H1 (cell line): ENCODE measurements around the gene SPOCK1. TPM values are rescaled to one million over a fixed set of nuclear protein-coding genes. Genes with fewer than 3 reads are reported as not detected.

Experiments used
- polyA plus RNA-seq, 7 experiments: library from polyadenylated mRNA; depleted of rRNA in 3 of 7; stranded (reverse) in 5 of 7; unstranded in 2 of 7; fragments of >200 nt in 5 of 7; fragments of 200-250 nt in 2 of 7; gene quantifications; 1 replicate in 5 of 7; 2 replicates in 1 of 7; 4 replicates in 1 of 7; pipeline versions ENCODE4 v1.2.1 to v1.2.3, GENCODE V29; 2011 to 2013; ENCODE audit warnings: missing spikeins in 2 of 7, mixed read lengths in 2 of 7
- total RNA-seq: library from RNA; stranded (reverse); fragmentation: NEBNext Ultra II Directional; extraction: Animal tissue kit (Norgen Biotek cat#: 25700); gene quantifications from 2 replicates; pipeline ENCODE4 v1.2.1, GENCODE V29; 2021
- TF ChIP-seq, protein P1 (sequence below): fragments of 300-600 bp; sonication (generic); IDR thresholded peaks from 2 replicates; pipeline ENCODE4 v1.7.1; 2012; ENCODE audit warnings: low read length, moderate library complexity, mild to moderate bottlenecking, inconsistent platforms; ENCODE audit not compliant: insufficient replicate concordance

SPOCK1 gene
- total and polyA plus RNA-seq, 2 of the 8 experiments (the other 6 are each of a cell fraction or from before 2014, with no cell fraction given), result 6.9 to 18.1 TPM

- TF ChIP-seq, protein P1, sequence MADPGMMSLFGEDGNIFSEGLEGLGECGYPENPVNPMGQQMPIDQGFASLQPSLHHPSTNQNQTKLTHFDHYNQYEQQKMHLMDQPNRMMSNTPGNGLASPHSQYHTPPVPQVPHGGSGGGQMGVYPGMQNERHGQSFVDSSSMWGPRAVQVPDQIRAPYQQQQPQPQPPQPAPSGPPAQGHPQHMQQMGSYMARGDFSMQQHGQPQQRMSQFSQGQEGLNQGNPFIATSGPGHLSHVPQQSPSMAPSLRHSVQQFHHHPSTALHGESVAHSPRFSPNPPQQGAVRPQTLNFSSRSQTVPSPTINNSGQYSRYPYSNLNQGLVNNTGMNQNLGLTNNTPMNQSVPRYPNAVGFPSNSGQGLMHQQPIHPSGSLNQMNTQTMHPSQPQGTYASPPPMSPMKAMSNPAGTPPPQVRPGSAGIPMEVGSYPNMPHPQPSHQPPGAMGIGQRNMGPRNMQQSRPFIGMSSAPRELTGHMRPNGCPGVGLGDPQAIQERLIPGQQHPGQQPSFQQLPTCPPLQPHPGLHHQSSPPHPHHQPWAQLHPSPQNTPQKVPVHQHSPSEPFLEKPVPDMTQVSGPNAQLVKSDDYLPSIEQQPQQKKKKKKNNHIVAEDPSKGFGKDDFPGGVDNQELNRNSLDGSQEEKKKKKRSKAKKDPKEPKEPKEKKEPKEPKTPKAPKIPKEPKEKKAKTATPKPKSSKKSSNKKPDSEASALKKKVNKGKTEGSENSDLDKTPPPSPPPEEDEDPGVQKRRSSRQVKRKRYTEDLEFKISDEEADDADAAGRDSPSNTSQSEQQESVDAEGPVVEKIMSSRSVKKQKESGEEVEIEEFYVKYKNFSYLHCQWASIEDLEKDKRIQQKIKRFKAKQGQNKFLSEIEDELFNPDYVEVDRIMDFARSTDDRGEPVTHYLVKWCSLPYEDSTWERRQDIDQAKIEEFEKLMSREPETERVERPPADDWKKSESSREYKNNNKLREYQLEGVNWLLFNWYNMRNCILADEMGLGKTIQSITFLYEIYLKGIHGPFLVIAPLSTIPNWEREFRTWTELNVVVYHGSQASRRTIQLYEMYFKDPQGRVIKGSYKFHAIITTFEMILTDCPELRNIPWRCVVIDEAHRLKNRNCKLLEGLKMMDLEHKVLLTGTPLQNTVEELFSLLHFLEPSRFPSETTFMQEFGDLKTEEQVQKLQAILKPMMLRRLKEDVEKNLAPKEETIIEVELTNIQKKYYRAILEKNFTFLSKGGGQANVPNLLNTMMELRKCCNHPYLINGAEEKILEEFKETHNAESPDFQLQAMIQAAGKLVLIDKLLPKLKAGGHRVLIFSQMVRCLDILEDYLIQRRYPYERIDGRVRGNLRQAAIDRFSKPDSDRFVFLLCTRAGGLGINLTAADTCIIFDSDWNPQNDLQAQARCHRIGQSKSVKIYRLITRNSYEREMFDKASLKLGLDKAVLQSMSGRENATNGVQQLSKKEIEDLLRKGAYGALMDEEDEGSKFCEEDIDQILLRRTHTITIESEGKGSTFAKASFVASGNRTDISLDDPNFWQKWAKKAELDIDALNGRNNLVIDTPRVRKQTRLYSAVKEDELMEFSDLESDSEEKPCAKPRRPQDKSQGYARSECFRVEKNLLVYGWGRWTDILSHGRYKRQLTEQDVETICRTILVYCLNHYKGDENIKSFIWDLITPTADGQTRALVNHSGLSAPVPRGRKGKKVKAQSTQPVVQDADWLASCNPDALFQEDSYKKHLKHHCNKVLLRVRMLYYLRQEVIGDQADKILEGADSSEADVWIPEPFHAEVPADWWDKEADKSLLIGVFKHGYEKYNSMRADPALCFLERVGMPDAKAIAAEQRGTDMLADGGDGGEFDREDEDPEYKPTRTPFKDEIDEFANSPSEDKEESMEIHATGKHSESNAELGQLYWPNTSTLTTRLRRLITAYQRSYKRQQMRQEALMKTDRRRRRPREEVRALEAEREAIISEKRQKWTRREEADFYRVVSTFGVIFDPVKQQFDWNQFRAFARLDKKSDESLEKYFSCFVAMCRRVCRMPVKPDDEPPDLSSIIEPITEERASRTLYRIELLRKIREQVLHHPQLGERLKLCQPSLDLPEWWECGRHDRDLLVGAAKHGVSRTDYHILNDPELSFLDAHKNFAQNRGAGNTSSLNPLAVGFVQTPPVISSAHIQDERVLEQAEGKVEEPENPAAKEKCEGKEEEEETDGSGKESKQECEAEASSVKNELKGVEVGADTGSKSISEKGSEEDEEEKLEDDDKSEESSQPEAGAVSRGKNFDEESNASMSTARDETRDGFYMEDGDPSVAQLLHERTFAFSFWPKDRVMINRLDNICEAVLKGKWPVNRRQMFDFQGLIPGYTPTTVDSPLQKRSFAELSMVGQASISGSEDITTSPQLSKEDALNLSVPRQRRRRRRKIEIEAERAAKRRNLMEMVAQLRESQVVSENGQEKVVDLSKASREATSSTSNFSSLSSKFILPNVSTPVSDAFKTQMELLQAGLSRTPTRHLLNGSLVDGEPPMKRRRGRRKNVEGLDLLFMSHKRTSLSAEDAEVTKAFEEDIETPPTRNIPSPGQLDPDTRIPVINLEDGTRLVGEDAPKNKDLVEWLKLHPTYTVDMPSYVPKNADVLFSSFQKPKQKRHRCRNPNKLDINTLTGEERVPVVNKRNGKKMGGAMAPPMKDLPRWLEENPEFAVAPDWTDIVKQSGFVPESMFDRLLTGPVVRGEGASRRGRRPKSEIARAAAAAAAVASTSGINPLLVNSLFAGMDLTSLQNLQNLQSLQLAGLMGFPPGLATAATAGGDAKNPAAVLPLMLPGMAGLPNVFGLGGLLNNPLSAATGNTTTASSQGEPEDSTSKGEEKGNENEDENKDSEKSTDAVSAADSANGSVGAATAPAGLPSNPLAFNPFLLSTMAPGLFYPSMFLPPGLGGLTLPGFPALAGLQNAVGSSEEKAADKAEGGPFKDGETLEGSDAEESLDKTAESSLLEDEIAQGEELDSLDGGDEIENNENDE, result no peak
- TF ChIP-seq, all 59 proteins: peak for 0
Measured at GRCh38 chr5:137226081-137226480, 273.0 kb downstream of the SPOCK1 start (continued).
